Caki2 (cell line): Measurements from ENCODE around the gene XYLT1. TPM values are rescaled to one million over a fixed set of nuclear protein-coding genes. Genes with fewer than 3 reads are reported as not detected.
A peak's percentile ranks its signal among the peaks of the same experiment; 100 is the strongest.
"Not testable (repeated sequence)": the region's sequence is repeated elsewhere in the genome, so short reads cannot be mapped to it uniquely, and the experiment has no call there.

Experiments
- DNase-seq: peaks from one replicate; pipeline ENCODE4 v3.0.0-alpha.2; 2015; ENCODE audit warnings: low read depth
- in situ Hi-C: cut with HindIII; loops from 2 replicates; pipeline ENCODE4 v1.10.0; 2016; ENCODE audit warnings: low sequenced_read_pairs, low pct_unique_long_range_greater_than_20kb, mixed read lengths
- total RNA-seq: library from RNA; depleted of rRNA; stranded (reverse); fragments of >200 nt; shearing (Covaris generic); gene quantifications from 2 replicates; pipeline ENCODE4 v1.2.3, GENCODE V29; 2014; ENCODE audit warnings: low replicate concordance; rRNA removed

Gene XYLT1, protein sequence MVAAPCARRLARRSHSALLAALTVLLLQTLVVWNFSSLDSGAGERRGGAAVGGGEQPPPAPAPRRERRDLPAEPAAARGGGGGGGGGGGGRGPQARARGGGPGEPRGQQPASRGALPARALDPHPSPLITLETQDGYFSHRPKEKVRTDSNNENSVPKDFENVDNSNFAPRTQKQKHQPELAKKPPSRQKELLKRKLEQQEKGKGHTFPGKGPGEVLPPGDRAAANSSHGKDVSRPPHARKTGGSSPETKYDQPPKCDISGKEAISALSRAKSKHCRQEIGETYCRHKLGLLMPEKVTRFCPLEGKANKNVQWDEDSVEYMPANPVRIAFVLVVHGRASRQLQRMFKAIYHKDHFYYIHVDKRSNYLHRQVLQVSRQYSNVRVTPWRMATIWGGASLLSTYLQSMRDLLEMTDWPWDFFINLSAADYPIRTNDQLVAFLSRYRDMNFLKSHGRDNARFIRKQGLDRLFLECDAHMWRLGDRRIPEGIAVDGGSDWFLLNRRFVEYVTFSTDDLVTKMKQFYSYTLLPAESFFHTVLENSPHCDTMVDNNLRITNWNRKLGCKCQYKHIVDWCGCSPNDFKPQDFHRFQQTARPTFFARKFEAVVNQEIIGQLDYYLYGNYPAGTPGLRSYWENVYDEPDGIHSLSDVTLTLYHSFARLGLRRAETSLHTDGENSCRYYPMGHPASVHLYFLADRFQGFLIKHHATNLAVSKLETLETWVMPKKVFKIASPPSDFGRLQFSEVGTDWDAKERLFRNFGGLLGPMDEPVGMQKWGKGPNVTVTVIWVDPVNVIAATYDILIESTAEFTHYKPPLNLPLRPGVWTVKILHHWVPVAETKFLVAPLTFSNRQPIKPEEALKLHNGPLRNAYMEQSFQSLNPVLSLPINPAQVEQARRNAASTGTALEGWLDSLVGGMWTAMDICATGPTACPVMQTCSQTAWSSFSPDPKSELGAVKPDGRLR
- total RNA-seq = 0.61 and 5.8 TPM in 2 replicates

DNA sequence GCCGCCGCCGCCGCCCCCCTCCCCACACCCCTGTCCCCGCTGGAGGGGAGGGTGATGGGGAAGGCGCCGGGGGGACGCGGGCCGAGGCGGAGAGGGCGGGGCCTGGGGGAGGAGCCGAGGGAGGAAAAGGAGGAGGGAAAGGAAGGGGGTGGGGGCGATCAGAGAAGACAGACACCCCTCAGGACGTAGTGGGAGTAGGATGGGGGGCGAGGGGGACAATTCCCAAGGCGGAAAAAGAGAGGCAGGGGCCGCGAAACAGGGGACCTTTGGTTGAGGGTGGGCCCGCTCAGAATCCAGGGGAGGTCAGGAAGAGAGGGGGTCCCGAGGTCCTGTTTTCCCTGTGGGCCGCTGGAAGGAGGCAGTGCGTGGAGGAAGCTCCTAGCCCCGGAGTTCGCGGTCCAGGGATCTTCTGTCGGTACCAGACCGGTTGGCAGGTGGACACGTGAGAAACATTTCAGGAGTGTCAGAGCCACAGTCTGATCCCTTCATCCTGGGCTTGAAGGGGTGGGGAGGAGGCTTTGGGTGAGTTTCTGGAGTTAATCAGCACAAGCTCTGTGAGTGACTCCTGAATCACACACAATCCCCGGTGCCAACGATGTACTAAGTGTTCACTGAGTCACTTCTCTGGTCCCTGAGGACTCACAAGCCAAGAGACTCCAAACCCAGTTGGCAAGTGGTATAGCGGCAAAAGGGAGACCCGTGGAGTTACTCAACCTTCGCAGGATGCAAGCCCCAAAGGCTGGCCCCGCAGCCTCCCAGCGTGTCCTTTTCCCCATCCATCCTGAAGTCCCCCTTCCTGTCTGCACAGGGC, at the start of gene XYLT1:
Gene XYLT1, minus strand, starts transcription at position 53 of the 811 bp plus-strand sequence. CDS start 164 bp downstream, outside the sequence.
- peak; percentile 35 for DNase-seq
- in situ Hi-C loops = no loop called here

DNA sequence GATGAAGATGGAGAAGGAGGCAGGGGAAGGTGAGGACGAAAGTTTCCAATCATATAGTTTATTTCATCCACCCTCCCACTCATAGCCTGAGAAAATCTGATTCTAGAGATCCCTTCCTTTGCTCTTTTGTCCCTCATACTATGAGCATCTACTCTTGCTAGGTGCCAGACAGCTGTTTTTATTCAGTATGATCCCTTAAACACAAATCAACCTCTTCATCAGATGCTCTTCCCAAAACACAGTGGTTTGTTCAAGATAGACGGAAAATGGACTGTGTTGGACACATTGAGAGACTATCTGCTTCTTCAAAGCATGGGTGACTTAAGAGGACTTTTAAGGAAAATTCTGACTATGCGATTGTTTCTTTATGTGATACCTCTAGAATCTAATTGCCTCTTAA, 49.4 kb upstream of the XYLT1 start:
- DNase-seq = no peak
- in situ Hi-C loops = no loop called here

DNA sequence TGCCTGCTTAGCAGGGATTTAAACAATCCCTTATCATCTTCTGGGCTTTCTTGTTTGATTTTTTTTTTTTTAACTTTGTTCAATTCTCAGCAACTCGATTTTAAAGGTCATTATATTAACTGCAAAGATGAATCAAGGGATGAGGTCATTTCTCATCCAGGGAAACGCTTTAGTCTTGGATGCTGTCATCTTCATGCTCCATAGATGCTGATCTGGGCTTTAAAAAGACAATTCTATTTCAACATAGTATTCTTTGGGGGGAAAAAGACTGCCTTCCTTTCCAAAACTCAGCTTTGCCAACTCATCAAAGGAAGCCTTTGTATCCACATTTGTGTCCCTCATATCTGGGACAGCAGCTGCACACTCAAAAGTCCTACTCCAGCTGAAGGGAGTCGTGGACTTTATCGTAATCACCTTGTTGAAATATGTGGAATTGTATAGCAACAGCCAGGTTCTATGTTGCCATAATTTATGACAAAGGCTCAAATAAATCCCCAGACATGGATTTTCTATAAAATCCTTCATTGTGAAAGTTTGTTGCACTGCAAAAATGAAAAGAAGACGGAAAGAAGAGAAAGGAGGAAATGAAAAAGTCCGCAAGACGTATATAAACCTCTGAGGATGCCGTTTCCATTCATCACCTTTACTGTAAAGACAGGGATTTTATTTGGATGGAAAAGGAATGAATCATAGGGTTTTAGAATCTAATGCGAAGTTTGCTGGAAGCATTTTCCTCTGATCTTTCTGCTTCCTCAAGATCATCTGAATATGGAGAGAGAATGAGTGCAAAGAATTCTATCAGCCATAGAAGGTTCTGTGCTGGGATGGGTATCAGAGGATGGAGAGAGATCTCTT, 48.6 kb upstream of the XYLT1 start:
- DNase-seq = no peak
- in situ Hi-C loops = no loop called here

DNA sequence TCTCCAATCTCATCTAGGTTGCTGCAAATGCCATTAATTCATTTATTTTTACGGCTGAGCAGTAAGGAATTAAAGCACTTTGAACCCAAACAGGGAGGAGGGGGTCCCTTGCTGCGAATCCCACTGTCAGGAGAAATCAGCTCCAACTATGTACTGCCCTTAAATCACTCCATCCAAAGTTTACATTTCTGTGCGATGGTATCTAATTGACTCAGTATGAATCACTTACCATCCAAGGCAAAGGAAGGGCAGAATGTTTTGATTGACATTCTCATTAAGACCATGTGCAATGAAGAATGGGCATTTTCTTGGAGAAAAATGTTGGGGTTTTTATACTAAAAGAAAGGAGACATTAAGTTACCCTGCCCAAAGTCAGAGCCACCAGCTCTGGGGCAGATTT, 47.7 kb upstream of the XYLT1 start:
- peak; percentile 38 for DNase-seq
- in situ Hi-C loops = no loop called here

DNA sequence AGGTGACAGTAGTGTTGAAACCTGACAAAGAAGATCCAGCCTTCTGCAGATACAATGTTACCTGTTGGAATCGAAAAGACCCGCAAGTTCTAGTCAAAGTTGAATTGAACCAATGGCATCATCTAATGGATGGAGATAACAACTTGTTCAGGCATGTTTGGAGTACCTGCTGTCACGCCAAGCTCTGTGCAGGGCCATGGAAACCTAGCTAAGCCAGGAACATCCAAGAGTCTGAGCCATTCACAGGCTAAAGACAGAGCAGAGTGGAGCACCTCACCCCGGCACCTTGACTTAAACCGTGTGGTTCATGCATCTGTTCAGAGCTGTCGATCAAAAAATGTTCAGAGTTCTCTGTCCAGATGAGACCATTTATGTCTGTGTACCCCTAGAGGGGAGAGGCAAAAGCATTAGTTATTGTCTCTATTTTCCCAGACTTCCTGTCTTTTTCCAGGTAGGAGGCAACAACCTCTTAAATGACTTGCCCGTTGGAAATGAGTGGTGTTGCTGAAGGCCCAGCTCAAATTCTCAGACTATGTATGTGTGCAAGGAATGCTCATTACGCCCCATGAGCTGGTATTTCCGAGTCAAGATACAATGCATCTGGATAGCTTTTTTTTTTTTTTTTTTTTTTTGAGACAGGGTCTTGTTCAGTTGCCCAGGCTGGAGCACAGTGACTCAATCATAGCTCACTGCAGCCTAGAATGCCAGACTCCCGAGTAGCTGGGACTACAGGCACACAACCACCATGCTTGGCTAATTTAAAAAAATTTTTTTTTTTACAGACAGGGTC, 44.9 kb upstream of the XYLT1 start:
- in situ Hi-C loops = no loop called here
- no peak for DNase-seq

DNA sequence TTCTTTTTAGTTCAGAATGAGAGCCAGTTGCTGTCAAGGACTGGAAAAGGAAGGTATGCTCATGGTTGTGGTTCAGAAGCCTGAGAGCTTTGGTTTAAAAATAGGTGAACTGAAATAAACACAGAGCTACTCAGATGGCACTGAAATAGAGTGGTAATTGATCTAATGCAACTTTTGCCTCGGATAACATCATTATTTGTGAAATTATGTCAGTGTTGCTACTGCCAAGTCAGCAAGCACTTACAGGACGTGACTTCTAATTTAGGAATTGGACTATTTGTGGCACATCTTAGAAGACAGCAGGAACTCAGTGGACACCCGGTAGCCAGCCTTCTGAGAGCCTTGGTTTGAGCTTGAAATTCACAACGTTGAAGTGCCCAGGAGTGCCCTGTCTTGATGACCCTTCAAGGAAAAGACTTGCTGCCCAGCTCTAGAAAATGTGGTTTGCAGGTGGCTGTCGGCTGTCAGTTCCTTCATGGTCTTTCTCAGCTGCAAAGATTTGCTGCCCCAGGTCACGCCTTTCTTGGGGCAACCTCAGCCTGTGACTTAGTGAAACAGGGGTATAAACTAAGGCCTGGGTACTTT, 42.0 kb upstream of the XYLT1 start:
- DNase-seq = no peak
- in situ Hi-C loops = no loop called here

DNA sequence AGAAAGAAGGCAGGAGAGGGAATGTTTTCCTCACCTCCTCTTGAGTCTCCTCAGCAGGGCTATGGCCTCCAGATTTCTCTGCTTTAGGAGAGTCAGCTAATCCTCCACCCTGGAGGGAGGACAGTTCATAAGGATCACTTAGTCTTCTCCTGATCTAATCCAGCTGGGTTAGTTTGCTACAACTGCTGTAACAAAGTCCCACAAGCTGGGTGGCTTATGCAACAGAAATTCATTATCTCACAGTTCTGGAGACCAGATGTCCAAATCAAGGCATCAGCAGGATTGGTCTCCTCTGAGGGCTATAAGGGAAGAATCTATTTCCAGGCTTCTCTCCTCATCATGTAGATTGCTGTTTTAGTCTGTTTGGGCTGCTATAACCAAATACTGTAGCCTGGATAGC, 40.6 kb upstream of the XYLT1 start:
- DNase-seq = no peak

DNA sequence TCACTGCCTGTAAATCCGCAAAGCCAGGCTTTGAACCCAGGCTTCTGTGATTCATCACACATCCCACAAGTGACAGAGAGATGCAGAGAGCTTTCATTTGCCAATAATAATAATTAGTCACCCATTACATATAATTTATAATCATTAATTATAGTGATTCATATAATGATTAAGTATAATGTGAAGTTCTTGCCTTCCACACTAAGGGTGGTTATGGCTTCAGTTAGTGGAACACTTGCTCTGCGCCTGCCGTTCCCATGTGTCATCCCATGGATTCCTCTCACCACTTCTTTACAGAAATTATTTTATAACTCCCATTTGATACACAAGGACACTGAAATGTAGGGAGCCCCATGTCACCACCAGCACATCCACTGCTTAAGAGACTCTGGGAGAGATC, 39.8 kb upstream of the XYLT1 start:
- no peak for DNase-seq

More for the DNA sequence above, 40.6 kb upstream of the XYLT1 start:
- in situ Hi-C loops = no loop called here

DNA sequence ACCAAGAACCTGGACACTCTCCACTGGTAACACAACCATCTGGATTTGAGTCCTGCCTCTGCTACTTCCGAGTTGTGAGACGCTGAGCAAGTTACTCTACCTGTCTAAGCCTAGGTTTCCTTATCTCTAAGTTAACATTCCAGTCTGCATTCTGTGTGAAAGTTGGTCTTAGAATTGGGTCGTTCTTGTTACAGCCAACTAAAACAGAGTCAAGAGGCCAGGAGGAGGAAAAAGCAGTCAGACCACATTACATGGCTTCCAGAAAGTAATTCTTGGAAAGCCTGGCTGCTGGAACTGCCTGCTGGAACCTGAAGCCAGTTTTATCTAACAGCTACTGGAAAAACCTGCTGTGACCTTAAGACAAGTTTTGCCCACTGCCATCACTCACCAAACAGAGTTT, 38.4 kb upstream of the XYLT1 start:
- DNase-seq = no peak
- in situ Hi-C loops = no loop called here

More for the DNA sequence above, 39.8 kb upstream of the XYLT1 start:
- in situ Hi-C loops = no loop called here

DNA sequence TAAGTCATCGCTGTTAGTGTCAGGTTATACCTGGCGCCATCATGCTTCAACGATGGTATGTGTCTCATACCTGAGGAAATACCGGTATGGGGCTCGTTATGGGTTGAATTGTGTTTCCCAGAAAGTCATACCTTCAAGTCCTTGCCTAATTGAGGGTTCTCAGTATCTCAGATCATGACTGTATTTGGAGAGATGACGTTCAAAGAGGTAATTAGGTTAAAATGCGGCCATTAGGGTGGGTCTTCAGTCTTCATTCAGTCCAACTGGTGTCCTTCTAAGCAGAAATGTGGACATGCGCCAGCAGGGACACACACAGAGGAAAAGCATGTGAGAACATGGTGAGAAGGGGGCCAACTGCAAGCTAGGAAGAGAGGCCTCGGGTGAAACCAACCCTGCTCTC, 37.5 kb upstream of the XYLT1 start:
- no peak for DNase-seq
- in situ Hi-C loops = no loop called here

DNA sequence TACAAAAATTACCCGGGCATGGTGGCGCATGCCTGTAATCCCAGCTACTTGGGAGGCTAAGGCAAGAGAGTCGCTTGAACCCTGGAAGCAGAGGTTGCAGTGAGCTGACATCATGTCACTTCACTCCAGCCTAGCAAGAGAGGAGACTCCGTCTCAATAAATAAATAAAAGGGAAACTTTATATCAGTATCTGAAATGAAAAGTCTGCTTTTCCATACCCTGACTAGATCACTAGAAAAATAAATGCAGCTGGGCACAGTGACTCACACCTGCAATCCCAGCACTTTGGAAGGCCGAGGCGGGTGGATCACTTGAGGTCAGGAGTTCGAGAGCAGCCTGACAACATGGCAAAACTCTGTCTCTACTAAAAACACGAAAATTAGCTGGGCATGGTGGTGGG, 36.8 kb upstream of the XYLT1 start:
- in situ Hi-C loops, DNase-seq: not testable (repeated sequence)

DNA sequence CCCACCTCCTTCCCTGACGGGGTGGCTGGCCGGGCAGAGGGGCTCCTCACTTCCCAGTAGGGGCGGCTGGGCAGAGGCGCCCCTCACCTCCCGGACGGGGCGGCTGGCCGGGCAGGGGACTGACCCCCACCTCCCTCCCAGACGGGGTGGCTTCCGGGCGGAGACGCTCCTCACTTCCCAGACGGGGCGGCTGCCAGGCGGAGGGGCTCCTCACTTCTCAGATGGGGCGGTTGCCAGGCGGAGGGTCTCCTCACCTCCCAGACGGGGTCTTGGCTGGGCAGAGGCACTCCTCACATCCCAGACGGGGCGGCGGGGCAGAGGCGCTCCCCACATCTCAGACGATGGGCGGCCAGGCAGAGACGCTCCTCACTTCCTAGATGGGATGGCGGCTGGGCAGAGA, 35.1 kb upstream of the XYLT1 start:
- in situ Hi-C loops, DNase-seq: not testable (repeated sequence)

DNA sequence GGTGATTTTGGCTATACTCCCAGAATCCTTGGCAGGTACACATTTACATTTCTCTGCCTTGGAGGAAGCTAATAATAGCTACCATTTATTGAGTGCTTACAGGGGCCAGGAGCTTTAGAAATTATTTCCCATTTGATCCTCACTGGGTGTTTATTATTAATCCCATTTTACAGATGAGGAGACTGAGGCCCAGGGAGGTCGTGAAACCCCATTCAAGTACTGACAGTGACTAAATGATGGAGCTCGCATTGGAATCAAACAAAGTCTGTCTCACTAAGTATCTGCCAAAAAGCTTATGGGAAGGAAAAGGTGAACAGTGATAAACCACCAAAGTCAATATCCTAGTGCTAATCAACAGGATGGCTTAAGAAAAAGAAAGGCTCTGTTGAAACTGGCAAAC, 33.3 kb upstream of the XYLT1 start:
- no peak for DNase-seq
- in situ Hi-C loops = no loop called here

DNA sequence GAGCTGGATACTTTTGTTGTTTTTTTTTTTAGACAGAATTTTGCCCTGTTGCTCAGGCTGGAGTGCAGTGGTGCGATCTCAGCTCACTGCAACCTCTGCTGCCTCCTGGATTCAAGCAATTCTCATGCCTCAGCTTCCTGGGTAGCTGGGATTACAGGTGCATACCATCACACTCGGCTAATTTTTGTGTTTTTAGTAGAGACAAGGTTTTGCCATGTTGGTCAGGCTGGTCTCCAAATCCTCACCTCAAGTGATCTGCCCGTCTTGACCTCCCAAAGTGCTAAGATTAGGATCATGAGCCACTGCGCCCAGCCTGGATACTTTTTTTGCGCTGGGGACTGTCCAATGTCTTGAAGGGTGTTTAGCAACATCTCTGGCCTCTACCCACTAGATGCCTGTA, 32.6 kb upstream of the XYLT1 start:
- in situ Hi-C loops = no loop called here
- no peak for DNase-seq

DNA sequence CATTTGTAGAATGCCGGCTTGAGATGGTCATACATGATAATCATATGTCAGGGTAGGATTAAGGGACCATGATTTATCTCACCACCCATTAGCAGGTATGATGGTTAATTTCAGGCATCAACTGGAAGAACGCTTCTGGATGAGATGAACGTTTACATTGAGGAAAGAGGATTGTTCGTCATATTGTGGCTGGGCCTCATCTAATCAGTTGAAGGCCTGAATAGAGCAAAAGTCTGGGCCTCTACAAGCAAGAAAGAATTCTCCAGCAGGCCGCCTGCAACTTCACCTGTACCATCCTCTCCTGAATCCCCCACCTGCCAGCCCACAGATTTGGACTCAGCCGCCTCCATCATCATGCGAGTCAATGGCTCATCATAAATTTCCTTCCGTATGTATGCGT, 30.6 kb upstream of the XYLT1 start:
- no peak for DNase-seq
- in situ Hi-C loops = no loop called here

DNA sequence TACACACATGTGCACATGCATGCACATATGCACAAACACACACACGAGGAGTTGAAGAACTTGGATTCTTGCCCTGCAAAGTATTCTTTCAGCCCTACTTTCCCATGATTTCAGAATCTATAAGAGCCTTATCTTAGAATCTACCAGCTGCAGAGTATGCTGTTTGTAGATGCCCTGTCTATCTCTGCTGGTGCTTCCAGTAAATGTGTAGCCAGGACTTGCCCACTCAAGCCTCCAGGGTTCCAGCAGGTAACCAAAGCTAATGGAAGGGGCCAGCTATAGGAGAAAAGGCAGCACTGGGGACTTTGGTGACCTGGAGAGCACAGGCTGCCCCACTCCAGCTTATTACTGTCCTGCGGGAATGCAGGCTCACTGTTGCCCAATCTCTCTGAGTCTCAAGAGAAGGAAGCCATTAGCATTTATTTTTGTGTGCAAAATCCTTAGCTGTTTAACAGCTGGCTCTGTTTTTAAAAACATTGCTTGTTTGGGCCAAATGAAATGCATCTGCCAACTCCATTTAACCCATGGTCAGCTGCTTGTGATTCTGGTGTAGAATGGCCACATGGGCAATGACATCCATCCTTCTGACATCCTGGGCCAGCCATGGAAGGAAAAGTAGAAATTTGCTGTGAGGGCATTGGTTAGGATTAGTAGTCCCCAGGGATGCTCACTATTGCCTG, 28.6 kb upstream of the XYLT1 start:
- DNase-seq = no peak
- in situ Hi-C loops = no loop called here
